ENCODE data around the gene KLF13.
"Not testable (repeated sequence)": the region's sequence is repeated elsewhere in the genome, so short reads cannot be mapped to it uniquely, and the experiment has no call there.

Gene KLF13

GRCh38 chr15:31347067-31347975, 20.7 kb downstream of the KLF13 start:
- DNase-seq: peak; percentile 55

- no peak for DNase-seq
Measured at GRCh38 chr15:31347981-31348803, 21.6 kb downstream of the KLF13 start.

- DNase-seq: no peak
Measured at GRCh38 chr15:31349233-31350141, 22.9 kb downstream of the KLF13 start.

GRCh38 chr15:31350771-31351170, 24.1 kb downstream of the KLF13 start:
- no peak for DNase-seq

GRCh38 chr15:31352339-31352751, 25.7 kb downstream of the KLF13 start:
- no peak for DNase-seq

GRCh38 chr15:31352911-31353811, 26.5 kb downstream of the KLF13 start:
- DNase-seq: no peak

GRCh38 chr15:31353931-31354330, 27.3 kb downstream of the KLF13 start:
- DNase-seq: no peak

GRCh38 chr15:31356097-31356496, 29.5 kb downstream of the KLF13 start:
- DNase-seq: not testable (repeated sequence)

- DNase-seq: no peak
Measured at GRCh38 chr15:31357148-31357547, 30.5 kb downstream of the KLF13 start.

- no peak for DNase-seq
Measured at GRCh38 chr15:31358163-31358562, 31.5 kb downstream of the KLF13 start.

- no peak for DNase-seq
Measured at GRCh38 chr15:31358957-31359701, 32.5 kb downstream of the KLF13 start.

GRCh38 chr15:31359702-31360111, 33.1 kb downstream of the KLF13 start:
- no peak for DNase-seq

- DNase-seq: no peak
Measured at GRCh38 chr15:31360158-31360561, 33.5 kb downstream of the KLF13 start.

- DNase-seq: peak; percentile 67
Measured at GRCh38 chr15:31360843-31361763, 34.5 kb downstream of the KLF13 start.

GRCh38 chr15:31361764-31362515, 35.3 kb downstream of the KLF13 start:
- DNase-seq: no peak

GRCh38 chr15:31362886-31363285, 36.3 kb downstream of the KLF13 start:
- no peak for DNase-seq

GRCh38 chr15:31364301-31365031, 37.8 kb downstream of the KLF13 start:
- DNase-seq: no peak

GRCh38 chr15:31365032-31365654, 38.5 kb downstream of the KLF13 start:
- DNase-seq: no peak

All from activated CD4-positive, alpha-beta T cell treated with anti-CD3 and anti-CD28 coated beads for 1 hour (primary cell).